NCI-H460 (cell line): ENCODE data around the gene APBA2. TPM values are rescaled to one million over a fixed set of nuclear protein-coding genes. Genes with fewer than 3 reads are reported as not detected.

Source experiments
- DNase-seq: peaks from one replicate; pipeline ENCODE4 v3.0.0-alpha.2; 2016; ENCODE audit warnings: low read depth; ENCODE audit errors: extremely low read depth
- total RNA-seq: library from RNA; depleted of rRNA; stranded (reverse); fragments of >200 nt; shearing (Covaris generic); gene quantifications from 2 replicates; pipeline ENCODE4 v1.2.3, GENCODE V29; 2014

APBA2 gene
- total RNA-seq, 1 experiment from 2014 or later, result 20.5 TPM

DNA sequence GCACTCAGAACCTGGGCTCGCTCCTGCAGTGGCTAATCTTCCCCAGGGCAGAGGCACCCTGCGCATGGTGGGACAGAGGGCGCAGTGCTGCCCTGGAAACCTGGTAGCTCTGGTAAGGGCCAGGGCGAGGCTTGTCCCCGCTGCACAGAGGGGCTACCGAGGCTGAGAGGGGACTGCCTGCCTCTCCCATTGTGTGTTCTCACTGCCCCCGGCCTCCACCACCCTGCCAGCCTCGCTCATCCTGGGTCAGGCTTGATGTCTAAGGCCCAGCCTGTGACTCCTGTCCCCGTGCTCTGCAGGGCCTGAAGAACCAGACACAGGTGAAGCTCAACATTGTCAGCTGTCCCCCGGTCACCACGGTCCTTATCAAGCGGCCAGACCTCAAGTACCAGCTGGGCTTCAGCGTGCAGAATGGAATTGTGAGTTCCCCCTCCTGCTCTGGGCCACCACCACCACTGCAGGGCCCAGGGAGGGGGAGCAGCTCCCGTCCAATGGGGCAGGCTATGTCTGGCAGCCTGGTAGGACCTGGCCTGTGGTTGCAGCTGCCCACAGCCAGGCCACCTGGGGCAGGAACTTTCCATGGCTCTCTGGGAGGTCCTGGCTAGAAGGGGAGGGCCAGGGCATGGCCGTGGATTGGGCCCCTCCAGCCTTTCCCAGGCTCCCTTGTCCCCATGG is 222.3 kb downstream of the APBA2 start:
- no peak for DNase-seq

DNA sequence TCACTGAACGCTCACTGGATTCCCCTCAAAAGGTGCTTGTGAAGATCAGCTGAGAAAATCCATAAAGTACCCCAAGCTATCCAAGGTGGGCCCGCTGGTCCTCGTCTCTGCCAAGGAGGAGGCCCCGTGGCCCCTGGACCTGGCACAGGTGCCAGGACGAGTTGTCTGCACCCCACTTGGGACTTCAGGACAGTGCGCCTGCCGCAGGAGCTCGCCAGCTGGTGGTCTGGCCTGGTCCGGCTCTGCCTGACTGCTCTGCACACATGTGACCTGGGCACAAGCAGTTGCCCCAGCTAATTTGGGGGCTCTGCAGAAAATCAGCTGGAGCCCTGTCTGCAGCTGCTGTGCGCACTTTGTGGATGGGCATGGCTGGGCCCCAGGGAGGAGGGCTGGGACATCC is 224.0 kb downstream of the APBA2 start:
- DNase-seq, result no peak

DNA sequence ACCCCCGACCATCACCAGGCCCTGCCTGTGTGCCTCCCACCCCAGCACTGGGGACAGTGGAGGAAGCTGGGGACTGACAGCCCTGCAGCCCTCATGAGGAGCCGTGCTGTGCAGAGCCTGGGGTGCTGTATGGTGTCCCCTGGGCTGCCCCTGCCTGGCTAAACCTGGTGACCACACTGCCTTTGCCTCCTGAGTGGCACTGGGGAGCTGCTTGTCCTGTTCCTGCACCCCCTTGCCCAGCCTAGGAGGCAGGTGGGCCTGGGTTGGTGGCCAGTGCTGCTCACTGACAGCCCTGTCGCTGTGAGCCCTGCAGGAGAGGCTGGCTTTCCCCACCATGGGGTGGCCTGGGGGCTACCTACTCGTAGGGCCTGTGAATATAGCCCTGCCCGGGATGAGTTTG is 224.4 kb downstream of the APBA2 start:
- no peak for DNase-seq

GRCh38 chr15:29110733-29111132 is 225.0 kb downstream of the APBA2 start:
- DNase-seq, result no peak

GRCh38 chr15:29111705-29112281 is 226.0 kb downstream of the APBA2 start:
- no peak for DNase-seq

GRCh38 chr15:29113336-29114220 is 227.8 kb downstream of the APBA2 start:
- DNase-seq, result no peak

DNA sequence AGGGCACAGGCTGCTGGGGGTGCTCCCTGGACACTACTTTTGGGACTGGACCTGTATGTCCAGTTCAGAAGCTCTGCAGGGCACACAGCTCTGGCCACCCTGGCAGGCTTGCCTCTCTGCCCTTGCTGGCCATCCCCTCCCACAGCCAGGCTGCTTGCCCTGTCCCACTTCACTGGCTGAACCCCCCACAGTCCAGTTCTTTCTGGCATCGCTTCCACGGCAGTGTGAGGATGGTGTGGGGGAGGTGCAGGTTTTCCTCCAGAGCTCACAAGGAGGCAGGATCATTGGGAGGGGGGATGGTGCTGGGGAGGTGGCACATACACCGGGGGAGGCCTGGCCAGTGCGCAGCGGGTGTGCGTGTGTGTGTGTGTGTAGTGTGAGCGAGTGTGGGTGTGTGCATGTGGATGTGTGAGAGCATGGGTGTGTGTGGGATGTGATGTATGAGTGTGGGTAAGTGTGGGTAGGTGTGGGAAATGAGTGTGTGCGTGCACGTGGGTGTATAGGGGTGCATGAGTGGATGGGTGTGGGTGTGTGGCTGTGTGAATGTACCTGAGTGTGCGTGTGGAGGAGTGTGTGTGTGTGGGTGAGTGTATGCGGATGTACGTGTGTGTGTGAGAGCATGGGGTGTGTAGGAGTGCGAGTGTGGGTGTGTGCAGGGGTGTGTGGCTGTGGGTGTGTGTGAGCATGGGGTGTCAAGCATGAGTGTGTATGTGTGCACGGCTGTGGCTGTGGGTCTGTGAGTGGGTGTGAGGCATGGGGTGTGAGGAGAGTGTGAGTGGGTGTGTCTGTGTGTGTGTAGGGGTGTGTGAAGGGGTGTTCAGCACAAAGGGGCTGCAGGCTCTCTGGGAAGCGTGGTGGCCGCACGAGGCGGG is 228.7 kb downstream of the APBA2 start:
- DNase-seq, result no peak

DNA sequence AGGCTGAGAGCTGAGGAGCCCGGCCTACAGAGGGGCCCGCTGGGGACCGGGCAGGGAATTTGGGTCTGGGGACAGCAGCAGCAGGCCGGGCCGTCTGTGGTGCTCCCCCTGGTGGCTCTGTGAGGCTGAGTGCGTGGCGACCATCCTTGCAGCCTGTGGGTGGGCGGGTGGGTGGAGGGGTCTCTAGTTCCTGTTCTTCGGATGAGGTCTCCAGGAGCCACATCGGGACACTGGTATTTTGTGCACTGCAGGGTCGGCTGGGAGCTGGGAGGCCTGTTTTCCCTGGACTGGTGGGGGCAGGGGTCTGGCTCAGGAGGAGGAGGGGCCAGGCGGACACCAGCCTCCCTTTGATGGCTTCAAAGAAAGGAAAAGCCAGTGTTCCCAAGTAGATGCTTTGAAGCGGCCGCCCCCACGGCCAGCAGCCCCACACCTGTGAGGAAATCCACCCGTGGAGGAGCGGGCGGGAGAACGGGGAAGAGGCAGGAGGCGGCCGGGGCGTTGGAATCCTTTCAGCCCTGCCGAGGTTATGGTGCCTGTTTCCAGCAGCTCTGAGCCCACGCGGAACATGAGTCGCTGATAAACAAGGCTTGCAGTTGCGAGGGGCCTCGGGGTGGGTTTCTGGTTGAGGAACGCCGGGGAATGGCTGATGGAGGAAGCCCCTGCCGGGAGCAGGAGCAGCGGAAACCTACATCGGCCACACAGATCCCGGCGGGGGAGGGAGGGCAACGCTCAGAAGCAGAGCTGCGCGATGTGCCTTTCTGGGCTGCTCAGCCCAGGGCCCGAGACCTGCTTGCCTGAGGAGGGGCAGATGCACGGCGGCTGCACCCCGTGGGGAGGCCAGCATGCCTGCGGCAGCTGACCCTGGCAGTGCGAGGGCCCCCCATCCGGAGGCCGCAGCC is 229.6 kb downstream of the APBA2 start:
- DNase-seq, result no peak

GRCh38 chr15:29116970-29117700 is 231.4 kb downstream of the APBA2 start:
- no peak for DNase-seq

DNA sequence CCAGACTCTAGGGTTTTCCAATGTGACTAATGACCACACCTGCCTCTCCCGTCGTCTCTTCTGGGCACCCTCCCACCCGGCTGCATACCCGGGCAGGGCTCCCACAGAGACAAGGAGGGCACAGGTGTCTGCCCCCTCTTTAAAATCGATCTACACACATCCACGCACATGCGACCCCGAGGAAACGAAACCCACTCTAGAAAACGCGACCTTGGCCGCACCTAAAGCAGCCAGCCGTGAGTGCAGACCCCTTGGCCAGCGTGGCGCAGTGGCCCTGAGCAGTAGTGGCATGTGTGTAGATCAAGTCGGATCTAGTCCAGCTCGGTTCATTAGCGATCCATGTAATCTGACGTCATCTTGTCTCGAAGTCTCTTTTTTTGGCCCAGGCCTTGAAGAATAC is 232.0 kb downstream of the APBA2 start:
- DNase-seq, result no peak

GRCh38 chr15:29119847-29120246 is 234.1 kb downstream of the APBA2 start:
- DNase-seq, result no peak

DNA sequence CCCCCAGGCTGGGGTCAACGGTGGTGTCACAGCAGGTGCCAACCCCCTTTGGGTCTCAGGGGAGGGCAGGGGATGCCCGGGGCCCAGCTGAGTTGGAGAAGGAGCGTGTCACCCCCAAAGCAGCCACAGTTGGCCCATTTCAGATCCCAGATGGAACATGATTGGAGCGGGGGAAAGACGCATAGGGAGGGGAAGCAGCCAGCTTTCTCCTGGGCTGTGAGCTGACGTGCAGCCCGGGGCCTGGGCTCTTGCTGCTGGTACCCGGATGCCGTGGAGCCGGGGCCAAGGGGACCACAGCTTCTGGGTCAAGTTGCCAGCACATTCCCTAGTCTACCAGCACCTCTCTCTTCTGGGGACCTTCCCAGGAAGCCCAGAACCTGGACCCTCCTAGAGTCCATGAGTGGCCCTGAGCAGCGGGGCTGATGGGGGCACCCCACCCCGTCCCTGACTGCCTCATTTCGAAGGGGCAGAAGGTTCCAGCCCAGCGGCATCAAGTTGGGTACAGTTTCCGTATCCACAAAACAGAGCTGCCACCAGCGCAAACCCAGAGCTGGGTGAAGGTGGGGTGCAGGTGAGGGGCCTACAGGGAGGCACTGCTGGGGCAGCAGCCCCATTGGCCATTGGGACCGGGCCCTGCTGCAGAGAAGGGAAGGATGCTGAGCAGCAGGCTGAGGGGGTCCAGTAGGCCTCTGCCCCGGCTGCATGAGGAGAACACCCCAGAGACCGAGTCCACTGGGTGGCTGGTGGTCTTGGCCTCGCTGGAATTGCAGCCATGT is 235.0 kb downstream of the APBA2 start:
- DNase-seq, result no peak

GRCh38 chr15:29121369-29121656 is 235.5 kb downstream of the APBA2 start:
- no peak for DNase-seq

- DNase-seq, result no peak
Observed at GRCh38 chr15:29121907-29122306, 236.1 kb downstream of the APBA2 start.

- DNase-seq, result no peak
Observed at GRCh38 chr15:29122506-29122905, 236.7 kb downstream of the APBA2 start.

- DNase-seq, result no peak
Observed at GRCh38 chr15:29123171-29123570, 237.4 kb downstream of the APBA2 start.

DNA sequence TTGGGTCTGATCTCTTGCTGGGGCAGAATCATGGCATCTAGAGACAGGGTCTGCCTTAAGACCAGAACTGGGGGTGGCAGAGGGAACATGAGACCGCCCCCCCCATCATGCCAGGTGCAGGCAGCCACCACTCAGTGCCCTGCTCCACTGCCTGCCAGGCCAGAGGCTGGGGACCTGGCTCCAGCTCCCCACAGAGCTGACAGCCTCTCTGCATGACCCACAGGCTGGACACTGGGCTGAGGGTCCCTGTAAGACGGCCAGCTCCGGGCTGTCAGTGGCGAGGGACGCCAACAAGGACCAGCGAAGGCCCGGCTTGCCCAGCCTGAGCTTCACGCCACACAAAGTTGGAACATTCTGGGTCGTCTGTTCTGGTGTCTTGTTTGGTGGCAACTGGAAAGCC is 238.2 kb downstream of the APBA2 start:
- DNase-seq, result no peak

- DNase-seq, result no peak
Observed at GRCh38 chr15:29124581-29125381, 239.0 kb downstream of the APBA2 start.
